Activated CD8-positive, alpha-beta memory T cell treated with anti-CD3 and anti-CD28 coated beads for 4 hours (primary cell): Measurements from ENCODE around the gene SUPT6H.

ENCODE experiments used
- DNase-seq, 2 donors: peaks; one replicate each; pipeline ENCODE4 v3.0.0-alpha.2; 2020; ENCODE audit warnings: low read depth in 2 of 2

Gene SUPT6H

GRCh38 chr17:28750178-28751047, 88.4 kb downstream of the SUPT6H start:
- peak; percentile 70 to 73 for DNase-seq

GRCh38 chr17:28751600-28752366, 89.8 kb downstream of the SUPT6H start:
- DNase-seq: no peak
